NB4 (cell line): ENCODE measurements around the gene METRN.
A peak's percentile ranks its signal among the peaks of the same experiment; 100 is the strongest.

Source experiments
- DNase-seq: peaks from one replicate; pipeline ENCODE4 v3.0.0; 2010; ENCODE audit warnings: low read depth
- H3K4me3 ChIP-seq: one replicate; pipeline ENCODE4 v1.5.1; 2011; ENCODE audit warnings: mild to moderate bottlenecking, low read depth, low read length, moderate library complexity
- MYC ChIP-seq: IDR thresholded peaks from 2 replicates; pipeline ENCODE4 v1.6.1; 2011; ENCODE audit warnings: low read depth, low read length
- POLR2A ChIP-seq: IDR thresholded peaks from 2 replicates; pipeline ENCODE4 v1.6.1; 2011; ENCODE audit warnings: mild to moderate bottlenecking; ENCODE audit not compliant: insufficient read length; ENCODE audit errors: extremely low read depth
- TF ChIP-seq, protein P1 (sequence below): IDR thresholded peaks from one replicate; pipeline ENCODE4 v1.5.1; 2012; ENCODE audit warnings: low read depth, low read length
- TF ChIP-seq, protein P2 (sequence below): IDR thresholded peaks from 2 replicates; pipeline ENCODE4 v1.6.1; 2011; ENCODE audit warnings: low read depth, low read length

The METRN gene

DNA sequence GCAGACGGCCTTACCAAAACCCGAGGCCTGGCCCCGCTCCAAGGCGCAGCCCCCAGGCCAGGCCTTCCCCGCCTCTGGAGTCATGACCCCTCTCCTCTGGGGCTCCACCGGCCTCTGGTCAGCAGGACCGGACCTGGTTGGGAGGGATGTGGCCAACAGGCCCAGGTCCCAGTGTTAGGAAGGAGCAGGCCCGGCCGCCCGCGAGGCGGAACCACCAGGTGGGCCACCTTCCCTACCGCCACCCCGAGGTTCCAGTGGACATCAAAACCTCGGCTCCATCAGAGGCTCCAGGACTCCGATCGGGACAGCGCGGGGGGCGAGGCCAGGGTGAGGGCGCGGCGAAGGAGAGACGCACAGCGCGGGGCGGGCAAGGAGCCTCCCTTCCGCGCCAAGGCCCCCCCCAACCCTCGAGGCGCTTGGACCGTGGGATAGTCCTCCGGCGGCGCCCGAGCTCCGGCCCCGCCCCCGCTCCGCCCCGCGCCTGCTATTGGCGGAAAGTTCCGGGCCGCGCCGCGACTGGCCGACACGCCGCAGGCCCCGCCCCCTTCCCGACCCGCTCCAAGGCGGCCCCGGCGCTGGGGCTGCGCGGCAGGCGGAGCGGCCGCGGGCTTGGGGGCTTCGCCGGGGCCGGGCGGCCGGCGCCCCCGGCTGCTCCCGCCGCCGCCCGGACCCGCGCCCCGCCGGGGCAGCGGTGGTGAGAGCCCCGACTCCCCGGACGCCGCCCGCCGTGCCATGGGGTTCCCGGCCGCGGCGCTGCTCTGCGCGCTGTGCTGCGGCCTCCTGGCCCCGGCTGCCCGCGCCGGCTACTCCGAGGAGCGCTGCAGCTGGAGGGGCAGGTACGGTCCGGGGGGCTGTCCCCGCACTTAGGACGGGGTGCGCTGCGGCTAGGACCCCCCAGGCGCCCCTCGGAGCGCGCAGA, at the start of gene METRN:
TSS of gene METRN (plus strand) at position 561 of the 919 bp plus-strand sequence. CDS start at position 733, 172 bp downstream.
- TF ChIP-seq, protein P1, sequence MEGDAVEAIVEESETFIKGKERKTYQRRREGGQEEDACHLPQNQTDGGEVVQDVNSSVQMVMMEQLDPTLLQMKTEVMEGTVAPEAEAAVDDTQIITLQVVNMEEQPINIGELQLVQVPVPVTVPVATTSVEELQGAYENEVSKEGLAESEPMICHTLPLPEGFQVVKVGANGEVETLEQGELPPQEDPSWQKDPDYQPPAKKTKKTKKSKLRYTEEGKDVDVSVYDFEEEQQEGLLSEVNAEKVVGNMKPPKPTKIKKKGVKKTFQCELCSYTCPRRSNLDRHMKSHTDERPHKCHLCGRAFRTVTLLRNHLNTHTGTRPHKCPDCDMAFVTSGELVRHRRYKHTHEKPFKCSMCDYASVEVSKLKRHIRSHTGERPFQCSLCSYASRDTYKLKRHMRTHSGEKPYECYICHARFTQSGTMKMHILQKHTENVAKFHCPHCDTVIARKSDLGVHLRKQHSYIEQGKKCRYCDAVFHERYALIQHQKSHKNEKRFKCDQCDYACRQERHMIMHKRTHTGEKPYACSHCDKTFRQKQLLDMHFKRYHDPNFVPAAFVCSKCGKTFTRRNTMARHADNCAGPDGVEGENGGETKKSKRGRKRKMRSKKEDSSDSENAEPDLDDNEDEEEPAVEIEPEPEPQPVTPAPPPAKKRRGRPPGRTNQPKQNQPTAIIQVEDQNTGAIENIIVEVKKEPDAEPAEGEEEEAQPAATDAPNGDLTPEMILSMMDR = no peak
- TF ChIP-seq, protein P2, sequence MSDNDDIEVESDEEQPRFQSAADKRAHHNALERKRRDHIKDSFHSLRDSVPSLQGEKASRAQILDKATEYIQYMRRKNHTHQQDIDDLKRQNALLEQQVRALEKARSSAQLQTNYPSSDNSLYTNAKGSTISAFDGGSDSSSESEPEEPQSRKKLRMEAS = no peak
- TF ChIP-seq POLR2A = no peak
- TF ChIP-seq MYC = no peak
- DNase-seq = peak; percentile 84
- no peak within 1 kb of the TSS for H3K4me3 ChIP-seq

DNA sequence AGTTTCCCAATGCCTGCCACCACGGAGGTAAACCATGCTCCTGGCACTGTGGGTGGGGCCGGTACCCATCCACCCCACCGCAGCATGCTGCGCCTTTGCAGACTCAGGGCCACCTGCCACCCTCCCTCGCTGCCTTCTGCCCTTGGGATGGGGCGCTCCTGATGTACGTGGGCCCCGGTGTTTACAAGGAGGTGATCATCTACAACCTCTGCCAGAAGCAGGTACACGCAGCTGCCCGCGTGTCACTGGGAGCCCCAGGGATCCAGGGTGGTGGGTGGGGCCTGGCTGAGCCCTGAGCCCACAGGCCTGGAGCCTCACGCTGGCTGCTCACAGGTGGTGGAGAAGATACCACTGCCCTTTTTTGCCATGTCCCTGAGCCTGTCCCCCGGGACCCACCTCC, 48.3 kb upstream of the METRN start:
- no peak for DNase-seq
- TF ChIP-seq MYC (no peak), POLR2A (no peak)
- TF ChIP-seq, protein P2 = no peak
- TF ChIP-seq, protein P1 = no peak
- no peak overlapping the region for H3K4me3 ChIP-seq

DNA sequence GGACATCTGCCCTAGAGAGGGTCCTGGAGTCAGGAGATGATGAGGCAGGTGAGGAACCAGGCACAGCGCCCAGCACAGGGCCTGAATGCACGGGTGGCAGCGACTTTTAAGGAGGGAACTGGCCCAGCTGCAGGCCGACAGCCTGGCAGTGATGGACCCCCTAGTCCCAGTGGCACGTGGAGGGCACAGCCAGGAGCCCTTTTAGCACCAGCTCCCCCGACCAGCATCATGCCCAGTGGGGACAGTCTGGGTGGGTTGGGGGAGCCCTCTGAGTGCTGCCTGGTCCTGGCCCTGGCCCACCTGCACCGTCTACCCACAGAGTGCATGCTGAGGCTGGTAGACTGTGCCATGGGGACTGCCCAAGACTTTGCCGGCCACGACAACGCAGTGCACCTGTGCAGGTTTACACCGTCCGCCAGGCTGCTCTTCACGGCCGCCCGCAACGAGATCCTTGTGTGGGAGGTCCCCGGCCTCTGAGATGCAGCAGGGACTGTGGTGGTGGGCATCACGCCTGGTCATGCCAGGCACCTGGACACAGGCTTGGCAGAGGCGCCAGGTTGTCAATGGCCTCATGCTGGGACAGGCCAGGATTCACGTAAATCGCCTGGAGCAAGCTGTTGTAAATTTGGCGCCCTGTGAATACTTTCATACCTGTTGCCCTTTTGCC, 47.7 kb upstream of the METRN start:
- no peak for DNase-seq
- H3K4me3 ChIP-seq = no peak overlapping the region
- TF ChIP-seq, protein P2 = no peak
- TF ChIP-seq, protein P1 = no peak
- TF ChIP-seq MYC (no peak), POLR2A (no peak)

DNA sequence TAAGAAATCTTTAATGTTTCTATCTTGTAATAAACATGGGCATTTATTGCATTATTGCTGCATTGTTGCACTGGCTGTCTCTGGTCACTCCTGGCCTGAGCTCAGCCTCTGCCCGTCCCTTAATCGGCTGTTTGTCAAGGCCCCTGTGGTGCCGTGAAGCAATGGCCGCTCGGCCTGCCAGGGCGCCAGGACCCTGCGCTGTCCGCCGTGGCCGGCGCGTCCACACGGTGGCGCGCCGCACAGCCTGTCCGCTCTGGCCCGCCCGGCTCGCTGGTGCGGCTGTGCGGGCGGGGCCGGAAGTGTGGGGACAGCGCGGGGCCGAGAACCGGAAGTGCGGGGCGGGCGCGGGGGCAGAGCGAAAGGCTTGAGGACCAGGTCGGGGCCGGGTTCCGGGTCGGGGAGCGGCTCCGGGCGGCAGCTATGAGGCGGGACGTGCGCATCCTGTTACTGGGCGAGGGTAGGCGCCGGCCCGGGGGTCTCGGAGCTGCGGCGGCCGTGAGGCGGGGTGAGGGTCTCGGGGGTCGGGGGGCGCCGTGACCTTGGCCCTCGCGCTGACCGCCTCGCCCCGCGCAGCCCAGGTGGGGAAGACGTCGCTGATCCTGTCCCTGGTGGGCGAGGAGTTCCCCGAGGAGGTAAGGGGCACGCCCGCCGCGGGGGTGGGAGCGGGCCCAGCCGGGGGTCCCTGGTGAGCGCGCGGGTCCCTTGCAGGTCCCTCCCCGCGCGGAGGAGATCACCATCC, 47.0 kb upstream of the METRN start, which contains the start of gene RHOT2:
TSS of gene RHOT2 (plus strand) at position 353 of the 739 bp plus-strand sequence. CDS start at position 421, 68 bp downstream.
- TF ChIP-seq POLR2A = peak; percentile 47
- TF ChIP-seq, protein P2 = 0 out of 2 replicates have a peak, but pooled peaks have one; percentile 3
- TF ChIP-seq, protein P1 = peak; percentile 48
- peak; percentile 71; the same call in 1 of the 2 replicates for TF ChIP-seq MYC
- peak within 1 kb of the TSS; percentile 65 for H3K4me3 ChIP-seq
- DNase-seq = peak; percentile 90

DNA sequence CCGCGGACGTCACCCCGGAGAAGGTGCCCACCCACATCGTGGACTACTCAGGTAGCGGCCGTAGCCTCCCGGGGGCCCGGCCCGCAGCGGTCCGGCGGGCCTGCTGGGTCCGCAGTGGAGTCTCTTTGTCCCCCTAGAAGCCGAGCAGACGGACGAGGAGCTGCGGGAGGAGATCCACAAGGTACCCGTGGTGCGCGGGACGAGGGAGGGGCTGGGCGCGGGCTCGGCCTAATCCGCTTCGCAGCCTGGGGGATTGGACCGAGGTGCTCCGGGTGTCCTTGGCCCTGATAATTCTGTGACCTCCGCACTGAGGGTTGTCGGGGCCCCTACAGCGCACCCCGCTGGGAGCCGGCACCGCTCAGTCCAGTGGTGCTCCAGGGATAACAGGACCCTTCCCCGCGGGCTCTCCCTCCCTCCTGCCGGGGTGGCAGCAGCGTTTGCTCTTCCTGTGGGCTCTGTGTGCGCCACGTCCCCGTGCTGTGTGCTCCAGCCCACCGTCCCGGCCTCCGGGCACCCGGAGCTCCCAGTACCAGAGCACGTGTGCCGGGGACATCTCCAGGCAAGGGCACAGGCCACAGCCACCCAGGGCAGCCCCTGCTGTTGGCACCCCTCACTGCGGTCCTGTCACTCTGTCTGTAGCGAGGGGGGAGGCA, 46.3 kb upstream of the METRN start:
- peak overlapping the region; percentile 65 for H3K4me3 ChIP-seq
- no peak for TF ChIP-seq MYC
- TF ChIP-seq POLR2A = no peak
- TF ChIP-seq, protein P2 = no peak
- TF ChIP-seq, protein P1 = no peak
- no peak for DNase-seq
